Dedifferentiated amniotic fluid mesenchymal stem cell (primary cell): ENCODE results near the gene VWA5B1.
"Not testable (repeated sequence)": the region's sequence is repeated elsewhere in the genome, so short reads cannot be mapped to it uniquely, and the experiment has no call there.

Experiments used
- DNase-seq: peaks from one replicate; pipeline ENCODE4 v3.0.0-alpha.2; 2016; ENCODE audit errors: extremely low spot score

Gene VWA5B1, protein sequence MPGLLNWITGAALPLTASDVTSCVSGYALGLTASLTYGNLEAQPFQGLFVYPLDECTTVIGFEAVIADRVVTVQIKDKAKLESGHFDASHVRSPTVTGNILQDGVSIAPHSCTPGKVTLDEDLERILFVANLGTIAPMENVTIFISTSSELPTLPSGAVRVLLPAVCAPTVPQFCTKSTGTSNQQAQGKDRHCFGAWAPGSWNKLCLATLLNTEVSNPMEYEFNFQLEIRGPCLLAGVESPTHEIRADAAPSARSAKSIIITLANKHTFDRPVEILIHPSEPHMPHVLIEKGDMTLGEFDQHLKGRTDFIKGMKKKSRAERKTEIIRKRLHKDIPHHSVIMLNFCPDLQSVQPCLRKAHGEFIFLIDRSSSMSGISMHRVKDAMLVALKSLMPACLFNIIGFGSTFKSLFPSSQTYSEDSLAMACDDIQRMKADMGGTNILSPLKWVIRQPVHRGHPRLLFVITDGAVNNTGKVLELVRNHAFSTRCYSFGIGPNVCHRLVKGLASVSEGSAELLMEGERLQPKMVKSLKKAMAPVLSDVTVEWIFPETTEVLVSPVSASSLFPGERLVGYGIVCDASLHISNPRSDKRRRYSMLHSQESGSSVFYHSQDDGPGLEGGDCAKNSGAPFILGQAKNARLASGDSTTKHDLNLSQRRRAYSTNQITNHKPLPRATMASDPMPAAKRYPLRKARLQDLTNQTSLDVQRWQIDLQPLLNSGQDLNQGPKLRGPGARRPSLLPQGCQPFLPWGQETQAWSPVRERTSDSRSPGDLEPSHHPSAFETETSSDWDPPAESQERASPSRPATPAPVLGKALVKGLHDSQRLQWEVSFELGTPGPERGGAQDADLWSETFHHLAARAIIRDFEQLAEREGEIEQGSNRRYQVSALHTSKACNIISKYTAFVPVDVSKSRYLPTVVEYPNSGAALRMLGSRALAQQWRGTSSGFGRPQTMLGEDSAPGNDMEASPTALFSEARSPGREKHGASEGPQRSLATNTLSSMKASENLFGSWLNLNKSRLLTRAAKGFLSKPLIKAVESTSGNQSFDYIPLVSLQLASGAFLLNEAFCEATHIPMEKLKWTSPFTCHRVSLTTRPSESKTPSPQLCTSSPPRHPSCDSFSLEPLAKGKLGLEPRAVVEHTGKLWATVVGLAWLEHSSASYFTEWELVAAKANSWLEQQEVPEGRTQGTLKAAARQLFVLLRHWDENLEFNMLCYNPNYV

DNA sequence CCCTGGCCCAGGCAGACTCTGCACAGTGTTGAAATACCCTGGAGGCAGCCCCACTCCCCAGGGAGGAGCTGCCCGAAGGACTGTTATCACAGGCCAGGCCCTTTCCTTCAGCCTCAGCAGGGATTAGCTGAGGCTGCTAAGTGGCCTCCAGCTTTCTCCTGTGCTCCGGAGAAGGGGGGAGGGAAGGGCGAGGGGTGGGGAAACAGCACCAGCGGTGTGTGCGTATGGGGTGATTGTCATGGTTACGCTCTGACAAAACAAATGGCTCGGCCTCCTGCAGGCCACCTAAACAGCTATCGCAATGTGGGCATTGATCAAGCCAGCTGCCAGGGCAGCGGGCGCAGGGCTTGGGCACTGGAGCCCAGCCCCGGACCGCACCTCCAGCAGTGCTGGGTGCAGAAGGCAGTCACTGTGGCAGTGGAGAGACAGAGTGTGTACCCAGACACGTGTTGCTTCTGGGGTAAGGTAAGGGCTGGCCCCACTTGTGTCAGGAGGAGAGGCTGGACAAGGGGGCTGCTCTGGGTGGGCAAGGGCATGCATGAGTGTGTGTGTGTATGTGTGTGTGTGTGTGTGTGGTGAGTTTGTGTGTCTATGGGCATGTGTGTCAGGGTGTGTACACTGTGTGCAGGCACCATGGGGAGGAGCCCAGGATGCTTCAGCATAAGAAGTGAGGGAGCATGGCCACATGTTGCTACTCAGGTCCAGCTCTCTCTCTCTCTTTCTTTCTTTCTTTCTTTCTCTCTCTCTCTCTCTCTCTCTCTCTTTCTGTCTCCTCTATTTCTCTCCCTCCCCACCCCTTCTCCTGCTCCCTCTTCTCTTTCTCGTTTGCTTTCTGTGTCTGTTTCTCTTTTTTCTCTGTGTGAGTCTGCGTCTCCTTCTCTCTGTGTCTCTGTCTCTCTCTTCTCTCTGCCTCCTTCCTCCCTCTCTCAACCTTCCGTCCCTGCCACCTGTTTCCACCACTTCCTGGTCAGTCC is at the start of gene VWA5B1:
TSS of gene VWA5B1 (plus strand) at position 252 of the 974 bp plus-strand sequence. CDS start 19,727 bp downstream, outside the sequence.
- no peak for DNase-seq

DNA sequence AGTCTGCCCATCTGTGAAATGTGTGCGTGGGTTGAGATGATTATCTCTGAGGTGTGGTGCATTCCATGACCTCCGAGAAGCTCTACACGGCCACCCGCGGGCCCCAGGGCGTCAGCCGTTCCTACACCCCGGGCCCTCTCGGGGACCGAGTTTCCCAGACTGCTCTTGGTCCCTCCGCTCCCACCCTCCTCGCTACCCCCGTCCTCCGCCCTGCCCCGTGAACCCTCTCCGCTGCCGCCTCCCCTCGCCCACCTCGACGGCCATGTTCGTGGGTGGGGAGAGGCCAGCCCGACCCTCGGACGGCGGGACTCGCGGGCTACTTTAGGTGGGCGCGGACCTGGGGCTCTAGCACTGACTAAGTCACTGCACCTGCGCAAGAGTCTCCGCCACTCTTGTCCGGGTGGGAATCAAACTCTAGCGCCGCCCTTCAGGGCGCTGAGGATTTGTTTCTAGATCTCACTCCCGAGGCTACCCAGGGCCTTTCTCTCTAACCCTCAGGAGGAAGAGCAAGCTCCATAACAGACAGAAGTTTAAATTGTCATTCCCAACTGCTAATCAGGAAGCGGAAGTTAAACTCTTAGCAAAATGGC is 47.7 kb upstream of the VWA5B1 start:
- no peak for DNase-seq

DNA sequence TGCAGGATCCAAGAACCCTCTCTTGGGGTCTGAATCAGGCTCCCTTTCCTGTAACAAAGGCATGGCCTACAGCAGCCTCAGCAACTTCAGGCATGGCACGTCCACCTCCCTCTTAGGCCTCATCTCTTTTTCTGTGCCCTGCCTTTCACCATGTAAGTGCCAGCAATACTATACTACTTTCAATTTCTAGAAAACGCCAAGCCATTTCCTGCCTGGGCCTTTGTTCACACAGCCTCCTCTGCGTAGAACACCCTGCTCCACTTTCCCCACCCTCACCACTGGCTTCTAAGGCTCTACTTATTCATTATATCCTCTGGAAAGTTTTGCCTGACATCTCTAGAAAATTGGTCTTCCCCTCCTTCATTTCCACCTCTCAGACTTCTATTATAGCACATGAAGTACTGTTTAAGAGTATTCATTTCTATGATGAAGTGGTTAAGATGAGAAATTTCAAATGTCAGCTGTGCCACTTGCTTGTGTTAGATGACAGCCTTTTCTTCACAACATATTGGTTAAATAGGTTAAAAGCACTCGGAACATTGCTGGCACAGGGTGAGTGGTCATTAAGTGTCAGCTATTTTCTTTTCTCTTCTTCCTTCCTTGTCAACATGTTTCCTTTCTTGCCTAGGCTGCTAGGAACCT is 41.6 kb upstream of the VWA5B1 start:
- no peak for DNase-seq

DNA sequence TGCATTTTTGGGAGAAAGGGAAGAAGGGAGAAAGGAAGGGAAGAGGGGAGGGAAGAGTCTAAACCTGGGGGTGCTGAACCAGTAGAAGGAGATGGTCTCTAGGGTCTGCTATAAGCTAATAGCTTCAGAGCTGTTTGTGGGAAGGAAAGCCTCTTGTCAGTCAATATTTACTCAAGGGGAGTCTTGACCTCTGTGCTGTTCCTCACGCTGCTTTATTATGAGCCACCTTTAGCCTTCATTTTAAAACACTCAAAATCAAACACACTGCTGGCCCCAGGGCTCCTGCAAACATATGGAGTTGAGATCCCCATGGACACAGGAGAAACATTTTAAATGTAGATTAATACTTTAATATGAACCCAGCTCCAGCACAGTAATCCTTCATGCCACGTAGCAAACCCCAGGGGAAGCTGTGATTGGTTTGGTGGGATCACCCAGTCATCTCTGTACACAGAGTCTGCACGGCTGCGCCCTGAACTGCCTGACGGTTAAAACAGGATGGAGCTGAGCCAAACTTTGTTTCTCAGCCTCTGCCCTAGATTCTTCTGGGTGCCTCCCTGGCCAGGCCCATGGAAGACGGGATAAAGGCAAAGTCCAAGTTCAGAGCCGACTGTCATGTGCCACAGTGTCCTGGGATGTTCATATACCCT is 40.2 kb upstream of the VWA5B1 start:
- no peak for DNase-seq

DNA sequence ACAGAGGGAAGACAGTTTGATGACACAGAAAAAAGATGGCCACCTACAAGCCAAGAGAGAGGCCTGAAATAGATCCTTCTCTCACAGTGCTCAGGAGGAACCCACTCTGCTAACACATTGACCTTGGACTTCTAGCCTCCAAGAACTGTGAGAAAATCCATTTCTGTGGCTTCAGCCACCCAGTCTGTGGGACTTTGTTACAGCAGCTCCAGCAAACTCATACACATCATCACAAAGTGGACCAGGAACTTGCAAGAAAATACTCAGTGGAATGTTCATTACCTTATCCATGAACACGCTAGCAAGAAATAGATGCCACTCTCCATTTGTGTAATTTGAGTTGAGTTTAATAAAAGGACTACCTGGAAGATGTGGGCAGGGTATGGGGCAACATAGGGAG is 38.1 kb upstream of the VWA5B1 start:
- no peak for DNase-seq

DNA sequence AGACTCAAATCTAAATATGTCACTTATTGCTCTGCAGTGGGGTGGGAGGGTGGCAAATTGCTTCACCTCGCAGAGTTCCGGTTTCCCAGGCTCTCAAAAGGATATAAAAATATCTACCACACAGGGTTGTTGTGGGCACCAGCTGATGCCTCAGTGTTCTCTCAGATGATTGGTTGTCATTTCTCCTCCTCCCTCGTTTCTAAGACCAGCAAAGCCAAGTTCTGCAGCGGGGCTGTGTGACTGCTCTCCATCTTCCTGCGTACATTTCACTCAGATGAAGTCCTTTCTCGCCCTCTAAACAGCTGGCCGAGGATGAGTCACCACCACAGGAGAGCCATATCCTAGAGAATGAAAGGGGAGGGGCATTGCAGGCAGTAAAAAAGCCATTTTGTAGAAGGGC is 35.0 kb upstream of the VWA5B1 start:
- no peak for DNase-seq

DNA sequence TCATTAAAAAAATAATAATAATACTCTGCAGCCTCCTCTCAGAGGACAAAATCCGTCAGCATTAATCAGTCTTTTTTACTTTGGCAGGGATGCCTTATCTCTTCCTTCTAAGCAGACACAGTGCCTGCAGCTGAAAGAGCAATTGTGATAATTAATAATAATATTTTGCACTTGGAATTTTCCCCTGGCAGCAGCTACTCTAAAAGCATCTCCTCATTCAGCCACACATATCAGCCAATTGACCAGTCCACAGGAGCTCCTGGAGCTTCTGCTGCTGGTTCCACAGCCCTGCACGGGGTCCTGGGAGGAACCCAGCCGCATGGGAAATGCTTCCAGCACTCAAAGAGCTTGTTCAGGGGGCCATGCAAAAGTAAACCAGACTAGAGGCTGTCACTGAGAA is 31.0 kb upstream of the VWA5B1 start:
- no peak for DNase-seq

DNA sequence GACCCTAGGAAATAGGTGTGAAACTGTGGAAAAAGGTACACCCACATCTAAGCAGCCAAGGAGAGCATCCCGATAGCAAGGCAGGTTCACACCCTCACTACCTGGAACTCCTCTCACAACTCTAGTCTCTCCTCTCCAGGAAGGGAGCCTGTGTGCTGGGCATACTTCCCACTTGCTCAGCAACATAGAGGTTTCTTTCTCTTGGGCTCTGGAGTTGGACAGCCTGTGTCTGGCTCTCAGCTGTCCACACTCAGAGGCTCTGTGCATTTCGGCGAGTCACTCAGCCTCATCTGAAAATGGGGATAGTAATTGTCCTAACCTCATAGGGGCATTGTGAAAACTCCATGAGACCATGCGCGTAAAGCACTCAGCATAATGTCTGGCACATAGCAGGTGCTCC is 29.6 kb upstream of the VWA5B1 start:
- no peak for DNase-seq

DNA sequence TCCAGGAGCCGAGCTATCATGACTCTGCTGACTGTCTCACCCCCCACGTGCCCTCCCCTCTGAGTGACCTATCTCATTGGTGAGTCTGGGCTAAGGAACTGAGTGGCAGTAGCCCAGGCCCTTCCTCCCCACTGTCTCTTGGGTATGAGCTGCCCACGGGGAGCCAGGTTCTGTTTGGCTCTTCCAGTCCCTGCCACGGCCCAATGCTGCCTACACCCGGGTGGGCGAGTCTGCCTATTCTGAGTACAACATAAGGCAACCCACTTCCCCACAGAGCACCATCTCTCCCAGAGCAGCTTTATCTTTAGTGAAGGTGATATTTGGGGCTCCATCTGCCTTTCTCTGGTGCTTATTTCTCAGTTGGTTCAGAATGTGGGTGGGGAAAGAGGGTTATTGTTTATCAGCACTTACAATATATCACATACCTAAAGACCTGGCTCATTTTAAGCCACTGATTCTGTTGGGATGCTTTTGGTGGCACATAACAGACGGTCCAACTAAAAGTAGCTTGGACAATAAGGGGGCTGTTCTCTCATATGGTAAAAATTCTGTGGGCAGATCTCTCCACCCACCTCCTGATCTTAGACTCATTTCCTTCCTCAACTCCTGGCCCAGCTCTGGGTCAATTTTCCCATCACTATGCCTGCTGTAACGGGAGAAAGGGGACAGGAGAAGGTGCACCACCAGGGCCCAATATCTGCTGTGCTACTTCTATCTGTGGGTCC is 27.7 kb upstream of the VWA5B1 start:
- no peak for DNase-seq

DNA sequence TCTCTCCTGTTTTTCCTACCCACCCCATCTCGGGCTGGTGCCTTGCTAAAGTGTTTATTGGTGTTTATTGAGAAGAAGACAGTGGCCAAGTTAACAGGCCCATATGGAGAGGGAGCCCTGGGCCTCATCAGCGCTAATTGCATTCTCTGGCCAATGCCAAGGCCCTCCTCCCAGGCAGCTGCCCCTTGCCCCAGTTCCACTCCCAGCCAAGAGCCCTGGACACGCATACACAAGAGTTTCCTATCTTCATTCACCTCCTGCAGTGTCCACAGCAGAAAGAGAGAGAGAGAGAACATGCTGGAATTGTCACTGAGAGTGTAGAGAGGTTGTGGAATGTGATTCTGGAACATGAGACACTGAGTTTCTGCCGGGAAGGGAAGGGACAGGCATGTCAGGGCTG is 25.4 kb upstream of the VWA5B1 start:
- no peak for DNase-seq

DNA sequence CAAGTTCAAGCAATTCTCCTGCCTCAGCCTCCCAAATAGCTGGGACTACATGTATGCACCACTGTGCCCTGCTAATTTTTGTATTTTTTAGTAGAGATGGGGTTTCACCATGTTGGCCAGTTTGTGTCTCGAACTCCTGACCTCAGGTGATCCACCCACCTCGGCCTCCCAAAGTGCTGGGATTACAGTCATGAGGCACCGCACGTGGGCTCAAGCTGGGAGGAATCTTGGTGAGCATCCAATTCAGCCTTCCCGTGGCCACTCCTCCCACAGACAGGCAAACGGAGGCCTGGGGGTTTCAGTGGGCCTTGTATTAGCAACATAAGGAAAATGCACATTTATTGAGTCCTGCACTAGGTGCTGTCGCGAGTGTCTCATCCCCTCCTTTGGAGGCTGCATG is 24.5 kb upstream of the VWA5B1 start:
- no peak for DNase-seq

DNA sequence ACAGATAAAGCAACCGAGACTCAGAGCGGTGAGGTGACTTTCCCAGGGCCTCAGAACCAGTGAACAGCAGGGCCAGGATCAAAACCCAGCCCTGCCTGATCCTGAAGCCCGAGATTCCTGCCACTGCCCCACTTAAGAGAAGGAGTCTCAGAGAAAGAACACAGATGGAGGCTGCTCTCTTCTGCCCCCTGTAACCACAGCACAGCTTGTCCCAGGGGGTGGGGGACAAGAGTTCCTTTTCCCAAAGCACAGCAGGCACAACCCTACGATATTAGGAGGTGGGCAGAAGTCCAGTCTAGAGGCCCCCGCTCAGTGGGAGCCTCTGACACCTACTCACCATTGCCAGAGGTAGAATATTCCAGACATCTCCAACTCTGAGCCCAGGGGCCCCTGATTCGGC is 24.0 kb upstream of the VWA5B1 start:
- DNase-seq = no peak

DNA sequence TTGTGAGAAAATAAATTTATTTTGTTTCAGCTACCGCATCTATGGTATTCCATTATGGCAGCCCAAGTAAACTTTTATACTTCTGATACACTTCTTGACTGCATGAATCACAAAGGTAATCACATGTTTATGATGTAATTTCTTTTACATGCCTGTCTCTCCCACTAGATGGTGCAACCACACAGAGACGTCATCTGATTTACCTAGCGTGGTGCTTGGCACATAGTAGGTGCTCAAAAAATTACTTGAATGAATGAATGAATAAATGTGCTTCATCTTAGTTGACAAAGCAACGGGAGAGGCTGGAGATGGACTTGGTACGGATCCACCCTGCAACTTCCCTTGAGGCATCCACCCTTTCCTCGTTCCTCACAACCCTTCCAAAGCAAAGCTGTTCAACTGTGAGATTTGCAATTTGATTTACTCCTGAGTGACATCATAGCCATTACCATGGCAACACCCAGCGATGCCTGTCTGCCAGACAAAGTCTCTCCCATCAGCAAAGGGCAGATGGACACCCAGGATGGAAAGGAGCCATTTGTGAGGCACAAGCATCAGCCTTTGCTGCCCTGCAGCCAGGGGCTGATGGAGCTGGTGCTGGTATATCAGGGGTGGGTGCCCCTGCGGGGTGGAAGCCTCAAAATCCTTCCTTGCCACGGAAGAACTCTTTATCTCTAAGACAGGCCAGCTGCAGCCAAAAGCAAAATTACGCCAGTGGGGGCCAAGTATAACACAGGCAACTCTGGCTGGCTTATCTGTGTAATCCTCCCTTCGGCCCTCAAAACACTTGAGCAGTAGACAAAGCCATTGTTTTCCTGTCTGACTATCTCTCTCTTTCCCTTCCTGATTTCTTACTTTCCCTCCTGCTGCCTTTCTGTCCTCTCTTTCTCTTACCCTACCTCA is 18.9 kb upstream of the VWA5B1 start:
- no peak for DNase-seq

DNA sequence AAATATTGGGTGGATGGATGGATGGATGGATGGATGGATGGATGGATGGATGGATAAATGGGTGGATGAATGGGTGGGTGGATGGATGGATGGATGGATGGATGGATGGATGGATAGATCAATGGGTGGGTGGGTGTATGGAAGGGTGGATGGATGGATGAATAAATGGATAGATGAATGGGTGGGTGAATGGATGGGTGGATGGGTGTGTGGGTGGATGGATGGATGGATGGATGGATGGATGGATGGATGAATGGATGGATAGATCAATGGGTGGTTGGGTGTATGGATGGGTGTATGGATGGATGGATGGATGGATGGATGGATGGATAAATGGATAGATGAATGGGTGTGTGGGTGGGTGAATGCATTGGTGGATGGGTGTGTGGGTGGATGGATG is 17.0 kb upstream of the VWA5B1 start:
- not testable (repeated sequence) for DNase-seq

DNA sequence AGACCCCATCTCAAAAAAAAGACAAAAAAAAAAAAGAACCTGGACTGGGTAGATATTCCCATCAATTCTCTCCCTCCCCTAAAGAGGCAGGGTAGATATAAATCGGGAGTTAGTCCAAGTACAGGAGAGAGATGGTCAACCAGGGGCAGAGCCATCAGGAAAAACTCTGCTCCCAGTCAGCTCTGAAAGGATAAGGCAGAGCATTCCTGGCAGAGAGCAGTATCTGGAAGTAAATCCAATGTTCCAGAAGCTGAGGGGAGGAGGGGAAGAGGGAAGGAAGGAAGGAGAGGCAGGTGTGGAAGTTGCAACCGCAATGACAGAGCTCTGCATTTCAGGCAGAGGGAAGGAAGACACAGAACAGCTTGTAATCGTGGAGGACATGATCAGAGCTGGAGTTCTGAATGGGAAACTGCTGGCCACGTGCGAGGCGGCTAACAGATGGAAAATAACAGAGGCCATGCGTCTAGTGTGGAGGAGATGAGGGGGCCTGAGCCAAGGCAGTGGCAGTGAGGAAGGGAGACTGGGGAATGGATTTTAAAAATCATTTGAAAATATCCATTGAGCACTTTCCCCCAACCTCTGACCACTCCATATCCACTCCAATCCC is 15.3 kb upstream of the VWA5B1 start:
- DNase-seq = no peak

DNA sequence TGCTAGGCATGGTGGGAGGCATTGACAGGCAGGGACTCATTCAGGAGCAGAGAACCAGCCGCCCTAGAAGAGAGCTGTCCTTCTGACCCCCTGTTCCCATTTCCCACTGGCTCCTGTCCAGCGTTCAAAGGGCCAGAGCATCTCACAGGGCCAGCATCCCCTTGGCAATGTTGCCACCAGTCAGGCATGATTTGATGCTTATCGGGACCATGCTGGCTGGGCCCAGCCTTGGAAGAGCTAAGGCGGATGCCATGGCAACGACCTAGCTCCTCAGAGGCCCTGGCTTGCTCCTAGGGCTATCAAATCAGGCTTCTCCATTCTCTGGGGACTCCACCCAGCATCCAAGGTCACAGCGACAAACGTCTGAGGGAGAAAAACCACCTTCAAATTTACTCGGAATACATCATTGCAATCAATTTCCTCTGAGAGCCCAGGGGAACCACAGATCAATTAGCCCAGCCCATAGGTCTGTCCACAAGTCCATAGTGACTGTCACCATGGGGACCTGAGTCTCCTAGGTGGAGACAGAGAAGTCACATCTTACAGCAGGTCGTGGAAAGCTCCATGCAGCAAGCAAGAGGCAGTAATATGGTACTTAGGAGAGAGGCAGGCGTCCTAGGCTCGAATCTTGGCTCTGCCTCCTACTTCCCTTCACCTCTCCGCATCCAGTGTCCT is 14.1 kb upstream of the VWA5B1 start:
- no peak for DNase-seq

DNA sequence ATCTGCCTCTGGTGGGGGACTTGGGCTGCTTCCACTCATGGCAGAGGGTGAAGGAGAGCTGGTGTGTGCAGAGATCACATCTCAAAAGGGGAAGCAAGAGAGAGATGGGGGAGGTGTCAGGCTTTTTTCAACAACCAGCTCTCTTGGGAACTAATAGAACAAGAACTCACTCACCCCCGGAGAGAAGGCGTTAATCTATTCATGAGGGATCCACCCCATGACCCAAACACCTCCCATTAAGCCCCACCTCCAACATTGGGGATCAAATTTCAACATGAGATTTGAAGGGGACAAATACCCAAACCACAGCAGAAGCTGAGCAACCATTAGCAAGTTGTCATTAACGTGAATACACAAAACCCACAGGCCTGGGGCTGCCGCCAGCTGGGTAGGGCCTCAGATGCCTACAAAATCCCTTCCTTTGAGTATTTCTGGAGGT is 12.0 kb upstream of the VWA5B1 start:
- no peak for DNase-seq
